GM19455 (cell line): Measurements from ENCODE around the gene C20orf96.
"Not testable (repeated sequence)": the region's sequence is repeated elsewhere in the genome, so short reads cannot be mapped to it uniquely, and the experiment has no call there.

Experiments
- ATAC-seq: cut with Tn5 transposase; IDR thresholded peaks from one replicate; pipeline ENCODE4 v1.9.1; 2021; ENCODE audit not compliant: unreplicated experiment

C20orf96 gene

GRCh38 chr20:278607-279571 is 11.7 kb downstream of the C20orf96 start:
- no peak for ATAC-seq

- no peak for ATAC-seq
These were observed 12.4 kb downstream of the C20orf96 start for GRCh38 chr20:278181-278580.

GRCh38 chr20:277496-277781 is 13.1 kb downstream of the C20orf96 start:
- no peak for ATAC-seq

GRCh38 chr20:276620-277495 is 13.7 kb downstream of the C20orf96 start:
- ATAC-seq: no peak

GRCh38 chr20:275791-276190 is 14.8 kb downstream of the C20orf96 start:
- ATAC-seq: no peak

- no peak for ATAC-seq
These were observed 16.7 kb downstream of the C20orf96 start for GRCh38 chr20:273884-274283.

GRCh38 chr20:272718-273117 is 17.8 kb downstream of the C20orf96 start:
- ATAC-seq: no peak

- ATAC-seq: no peak
These were observed 19.0 kb downstream of the C20orf96 start for GRCh38 chr20:271528-271927.

- no peak for ATAC-seq
These were observed 19.5 kb downstream of the C20orf96 start for GRCh38 chr20:271069-271468.

- ATAC-seq: no peak
These were observed 20.0 kb downstream of the C20orf96 start for GRCh38 chr20:270517-270916.

- ATAC-seq: peak; percentile 84
These were observed 23.7 kb downstream of the C20orf96 start for GRCh38 chr20:266596-267562.

- ATAC-seq: no peak
These were observed 26.8 kb downstream of the C20orf96 start for GRCh38 chr20:263701-264100.

- ATAC-seq: no peak
These were observed 30.6 kb downstream of the C20orf96 start for GRCh38 chr20:259981-260380.

- ATAC-seq: no peak
These were observed 31.6 kb downstream of the C20orf96 start for GRCh38 chr20:258963-259362.

GRCh38 chr20:258269-258858 is 32.2 kb downstream of the C20orf96 start:
- ATAC-seq: no peak

- ATAC-seq: no peak
These were observed 33.1 kb downstream of the C20orf96 start, which contains the start of gene DEFB132 for GRCh38 chr20:257419-257818. Gene DEFB132 (plus strand): TSS chr20:257724. CDS start chr20:257779, 55 bp downstream.

- not testable (repeated sequence) for ATAC-seq
These were observed 37.1 kb downstream of the C20orf96 start for GRCh38 chr20:253447-253846.

- no peak for ATAC-seq
These were observed 37.7 kb downstream of the C20orf96 start for GRCh38 chr20:252801-253200.

- no peak for ATAC-seq
These were observed 39.2 kb downstream of the C20orf96 start for GRCh38 chr20:251354-251753.

GRCh38 chr20:242905-243304 is 47.6 kb downstream of the C20orf96 start:
- ATAC-seq: no peak
